ENCODE data around the gene KDM2B.

The KDM2B gene

GRCh38 chr12:121532503-121533393, 48.1 kb downstream of the KDM2B start:
- TF ChIP-seq CTCF (IDR thresholded peaks at IDR 0.05; ENCODE audit: extremely low read depth, missing control alignments) = no peak

GRCh38 chr12:121531356-121531750, 49.5 kb downstream of the KDM2B start:
- DNase-seq (ENCODE audit: low spot score) = no peak
- no peak for TF ChIP-seq CTCF (IDR thresholded peaks at IDR 0.05; ENCODE audit: extremely low read depth, missing control alignments)

More at GRCh38 chr12:121532503-121533393, 48.1 kb downstream of the KDM2B start:
- no peak for DNase-seq (ENCODE audit: low spot score)

- peak; percentile 68 for DNase-seq (ENCODE audit: low spot score)
These were observed 50.0 kb downstream of the KDM2B start for GRCh38 chr12:121530600-121531355.

GRCh38 chr12:121529184-121529583, 51.6 kb downstream of the KDM2B start:
- no peak for TF ChIP-seq CTCF (IDR thresholded peaks at IDR 0.05; ENCODE audit: extremely low read depth, missing control alignments)
- no peak for DNase-seq (ENCODE audit: low spot score)

More at GRCh38 chr12:121530600-121531355, 50.0 kb downstream of the KDM2B start:
- no peak for TF ChIP-seq CTCF (IDR thresholded peaks at IDR 0.05; ENCODE audit: extremely low read depth, missing control alignments)

- no peak for TF ChIP-seq CTCF (IDR thresholded peaks at IDR 0.05; ENCODE audit: extremely low read depth, missing control alignments)
- no peak for DNase-seq (ENCODE audit: low spot score)
These were observed 55.4 kb downstream of the KDM2B start for GRCh38 chr12:121525411-121525810.

- no peak for DNase-seq (ENCODE audit: low spot score)
- TF ChIP-seq CTCF (IDR thresholded peaks at IDR 0.05; ENCODE audit: extremely low read depth, missing control alignments) = no peak
These were observed 56.5 kb downstream of the KDM2B start for GRCh38 chr12:121524196-121524916.

Data from GM20000 (cell line).